GM21423 (cell line): Measurements from ENCODE around the gene TXNDC17.
"Not testable (repeated sequence)": the region's sequence is repeated elsewhere in the genome, so short reads cannot be mapped to it uniquely, and the experiment has no call there.

Source experiments
- ATAC-seq: cut with Tn5 transposase; IDR thresholded peaks from one replicate; pipeline ENCODE4 v1.9.1; 2021; ENCODE audit warnings: mild to moderate bottlenecking, moderate library complexity; ENCODE audit not compliant: unreplicated experiment

The TXNDC17 gene

DNA sequence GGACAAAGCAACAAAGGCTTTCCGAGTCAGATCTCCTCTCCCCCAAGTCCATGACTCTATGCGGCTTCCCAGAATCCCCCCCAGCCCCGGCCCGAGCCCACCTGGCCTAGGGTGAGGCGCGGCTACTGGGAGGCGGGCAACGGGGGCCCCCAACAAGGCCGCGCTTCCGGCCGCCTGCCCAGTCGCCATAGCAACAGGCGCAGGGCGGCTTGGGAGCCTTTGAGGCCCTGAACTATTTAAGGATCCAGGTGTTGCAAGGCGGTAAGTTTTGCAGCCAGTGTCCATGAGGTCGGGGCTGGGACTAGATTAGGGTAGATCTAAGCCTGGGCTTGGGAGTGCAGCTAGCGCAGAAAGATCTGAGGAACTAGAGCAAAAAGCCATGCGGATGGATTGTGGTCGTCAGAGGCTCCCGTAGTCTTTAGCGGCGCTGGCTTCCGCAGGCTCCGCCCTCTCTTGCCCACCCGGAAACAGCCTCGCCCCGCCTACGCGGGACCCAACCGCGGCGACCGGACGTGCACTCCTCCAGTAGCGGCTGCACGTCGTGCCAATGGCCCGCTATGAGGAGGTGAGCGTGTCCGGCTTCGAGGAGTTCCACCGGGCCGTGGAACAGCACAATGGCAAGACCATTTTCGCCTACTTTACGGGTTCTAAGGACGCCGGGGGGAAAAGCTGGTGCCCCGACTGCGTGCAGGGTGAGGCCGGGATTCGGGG, at the start of gene TXNDC17, which contains the start of gene KIAA0753:
TSS of gene TXNDC17 (plus strand) at position 525 of the 711 bp plus-strand sequence. CDS start at position 548, 23 bp downstream.
TSS of gene KIAA0753 (minus strand) at position 176 of the 711 bp plus-strand sequence. CDS start 5,608 bp downstream, outside the sequence.
- ATAC-seq: peak; percentile 90

DNA sequence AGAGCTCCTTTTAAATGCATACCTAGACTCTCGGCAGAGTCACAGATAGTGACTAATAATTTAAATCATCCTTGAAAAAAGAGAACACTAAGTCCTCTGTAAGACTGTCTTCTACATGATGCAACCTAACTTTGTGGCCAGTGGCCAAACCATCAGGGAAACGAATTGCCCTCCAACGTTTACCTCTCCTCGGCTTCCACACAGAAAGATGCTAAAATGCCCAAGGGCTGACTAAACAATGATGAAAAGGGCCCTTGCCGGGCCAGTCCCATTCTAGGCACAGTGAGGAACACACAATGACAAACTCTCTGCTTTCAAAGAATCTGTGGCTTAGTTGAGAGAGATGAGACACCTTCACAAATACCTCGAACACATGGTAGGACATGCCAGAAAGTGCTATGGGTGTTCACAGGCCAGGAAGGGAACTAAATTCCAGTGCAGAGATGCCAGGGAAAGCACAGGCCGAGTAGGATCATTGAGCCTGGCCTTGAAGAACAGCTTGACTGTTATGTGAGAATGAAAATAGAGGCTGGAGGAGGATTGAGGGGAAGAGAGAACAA, 49.2 kb upstream of the TXNDC17 start:
- ATAC-seq: no peak

DNA sequence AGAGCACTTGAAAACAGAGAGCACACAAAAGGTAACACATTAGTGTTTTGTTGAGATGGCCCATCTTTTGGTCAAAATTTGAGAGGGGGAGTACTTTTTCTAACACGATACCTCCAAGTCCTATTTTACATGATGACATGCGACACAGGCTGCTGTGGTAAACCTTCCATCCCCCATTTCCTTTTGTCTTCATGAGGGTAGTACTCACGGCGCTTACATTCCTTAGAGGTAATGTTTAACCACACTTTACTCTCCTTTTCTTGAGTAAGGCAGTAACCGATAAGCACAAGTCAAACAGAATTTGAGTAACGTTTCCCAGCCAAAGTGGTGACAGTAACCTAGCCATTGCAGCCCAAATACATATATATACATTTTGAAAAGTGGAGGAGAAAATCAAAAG, 48.7 kb upstream of the TXNDC17 start:
- ATAC-seq: no peak

DNA sequence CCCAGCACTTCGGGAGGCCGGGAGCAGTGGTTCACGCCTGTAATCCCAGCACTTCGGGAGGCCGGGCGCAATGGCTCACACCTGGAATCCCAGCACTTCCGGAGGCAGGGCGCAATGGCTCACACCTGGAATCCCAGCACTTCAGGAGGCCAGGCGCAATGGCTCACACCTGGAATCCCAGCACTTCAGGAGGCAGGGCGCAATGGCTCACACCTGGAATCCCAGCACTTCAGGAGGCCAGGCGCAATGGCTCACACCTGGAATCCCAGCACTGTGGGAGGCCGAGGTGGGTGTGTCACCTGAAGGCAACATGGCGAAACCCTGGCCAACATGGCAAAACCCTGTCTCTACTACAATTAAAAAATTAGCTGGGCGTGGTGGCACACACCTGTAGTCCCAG, 47.5 kb upstream of the TXNDC17 start:
- not testable (repeated sequence) for ATAC-seq

DNA sequence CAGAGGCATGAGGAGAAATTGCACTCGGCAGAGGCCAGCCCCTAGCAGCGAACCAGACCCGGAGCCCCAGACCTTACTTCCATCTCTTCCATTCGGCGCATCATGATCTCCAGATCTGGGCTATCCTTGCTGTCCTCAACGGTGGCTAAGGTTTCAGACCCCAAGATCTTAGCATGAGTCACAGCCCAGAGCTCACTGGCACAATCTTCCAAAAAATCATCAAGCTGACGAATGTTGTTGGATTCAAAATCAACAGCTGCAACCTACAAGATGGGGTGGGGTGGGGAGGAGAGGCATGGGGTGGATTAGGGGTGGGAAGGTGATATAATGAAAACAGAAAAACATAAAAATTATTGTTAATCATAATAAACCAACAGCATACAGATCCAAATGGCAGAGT, 44.8 kb upstream of the TXNDC17 start:
- ATAC-seq: no peak

DNA sequence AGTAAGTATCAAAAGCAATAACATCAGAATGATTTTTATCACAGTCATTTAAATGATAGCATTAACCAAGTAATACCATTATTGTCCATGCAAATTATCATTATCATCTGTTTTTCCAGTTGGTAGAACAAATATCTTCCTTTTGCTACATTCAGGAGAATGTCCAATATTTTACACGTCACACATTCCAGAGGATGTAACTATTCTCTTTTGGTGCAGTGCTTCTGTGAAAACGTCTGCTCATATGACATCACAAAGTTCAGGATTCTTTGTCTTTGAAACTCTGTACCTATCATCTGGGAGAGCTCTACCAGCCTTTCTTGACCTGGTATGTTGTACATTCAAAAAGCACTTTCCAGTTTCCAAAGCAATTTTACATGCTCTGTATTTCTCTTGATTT, 44.3 kb upstream of the TXNDC17 start:
- ATAC-seq: no peak

DNA sequence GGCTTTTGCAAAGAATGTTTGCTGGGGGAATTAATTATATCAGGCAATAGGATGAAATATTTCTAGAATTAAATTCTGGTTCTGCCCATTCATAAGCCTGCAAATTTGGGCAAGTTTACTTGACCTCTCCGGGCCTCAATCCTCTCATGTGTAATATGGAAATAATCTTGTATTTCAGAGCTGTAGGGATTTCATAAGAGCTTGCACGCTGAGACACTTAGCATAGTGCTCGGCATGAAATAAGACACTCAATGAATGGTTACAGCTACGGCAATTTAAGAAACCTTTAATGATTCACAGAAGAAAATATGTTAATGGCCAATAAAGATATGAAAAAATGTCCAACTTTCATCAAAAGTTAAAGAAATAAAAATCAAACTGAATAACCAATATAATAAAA, 43.9 kb upstream of the TXNDC17 start:
- no peak for ATAC-seq

DNA sequence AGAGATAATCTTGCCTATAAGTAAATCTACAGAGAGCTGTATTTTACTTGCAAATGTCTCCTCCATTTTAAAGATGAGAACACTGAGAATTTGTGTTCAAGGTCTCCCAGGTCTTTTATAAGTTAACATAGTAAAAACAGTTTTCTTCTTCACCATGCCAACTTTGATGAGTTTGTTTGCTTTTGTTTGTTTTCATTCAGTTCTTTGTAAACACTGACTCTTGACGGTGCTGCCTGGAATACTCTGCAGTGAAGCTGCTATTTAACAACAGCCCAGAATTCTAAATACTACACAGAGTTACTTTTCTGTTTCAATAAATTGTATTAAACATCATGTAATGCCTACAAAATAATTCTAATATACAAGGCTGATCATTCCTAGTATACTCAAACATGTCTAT, 43.1 kb upstream of the TXNDC17 start:
- ATAC-seq: no peak

DNA sequence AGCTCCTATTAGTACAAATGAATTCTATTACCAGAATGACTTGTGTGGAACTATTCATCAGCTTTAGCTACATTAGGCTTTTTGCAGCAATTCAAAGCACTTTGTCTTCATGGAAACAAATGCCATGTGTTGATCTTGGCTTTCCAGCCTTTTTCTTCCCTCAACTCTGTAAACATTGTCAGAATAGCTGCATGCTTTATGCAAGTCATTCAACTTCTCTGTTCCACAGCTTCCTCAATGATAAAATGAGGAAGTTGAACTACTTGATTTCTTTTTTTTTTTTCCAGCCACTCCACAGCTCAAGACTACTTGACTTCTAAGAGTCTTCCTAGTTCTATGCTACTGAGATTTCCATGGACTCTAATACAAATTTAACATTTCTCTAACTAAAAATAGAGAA, 41.5 kb upstream of the TXNDC17 start:
- no peak for ATAC-seq

DNA sequence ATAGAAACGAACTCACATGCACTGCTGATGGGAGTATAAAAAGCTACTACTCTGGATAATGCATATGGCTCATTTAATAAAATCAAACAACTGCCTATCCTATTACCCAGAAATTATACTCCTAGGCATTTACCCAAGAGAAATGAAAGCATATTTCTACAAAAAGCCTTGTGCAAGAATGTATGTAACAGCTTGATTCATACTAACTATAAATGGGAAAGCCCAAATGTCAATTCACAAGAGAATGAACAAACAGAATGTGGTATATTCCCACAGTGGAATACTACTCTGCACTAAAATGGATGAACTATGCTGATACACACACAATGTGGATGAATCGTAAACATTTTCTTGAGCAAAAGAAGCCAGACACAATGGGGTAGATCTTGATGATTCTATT, 38.7 kb upstream of the TXNDC17 start:
- no peak for ATAC-seq

DNA sequence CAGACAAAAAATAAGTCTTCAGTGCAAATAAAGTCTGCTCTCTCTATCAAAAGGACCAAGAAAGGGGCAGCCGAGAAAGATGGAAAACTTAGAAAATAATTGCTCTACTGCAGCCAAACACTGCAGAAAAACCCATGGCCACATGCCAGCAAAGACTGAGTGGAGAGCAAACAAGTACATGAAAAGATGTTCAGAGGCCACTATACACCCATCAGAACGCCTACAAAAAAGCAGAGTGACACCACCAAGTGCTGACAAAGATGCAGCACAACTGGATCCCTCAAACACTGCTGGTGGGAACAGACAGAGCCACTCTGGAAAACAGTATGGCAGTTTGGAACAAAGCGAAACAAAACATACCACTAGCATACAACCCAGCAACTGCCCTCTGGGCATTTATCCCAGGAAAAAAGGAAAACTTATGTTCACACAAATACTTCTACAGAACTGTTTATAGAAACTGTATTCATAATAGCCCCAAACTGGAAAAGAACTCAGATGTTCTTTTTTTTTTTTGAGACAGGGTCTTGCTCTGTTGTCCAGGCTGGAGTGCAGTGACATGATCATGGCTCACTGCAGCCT, 37.0 kb upstream of the TXNDC17 start:
- no peak for ATAC-seq

DNA sequence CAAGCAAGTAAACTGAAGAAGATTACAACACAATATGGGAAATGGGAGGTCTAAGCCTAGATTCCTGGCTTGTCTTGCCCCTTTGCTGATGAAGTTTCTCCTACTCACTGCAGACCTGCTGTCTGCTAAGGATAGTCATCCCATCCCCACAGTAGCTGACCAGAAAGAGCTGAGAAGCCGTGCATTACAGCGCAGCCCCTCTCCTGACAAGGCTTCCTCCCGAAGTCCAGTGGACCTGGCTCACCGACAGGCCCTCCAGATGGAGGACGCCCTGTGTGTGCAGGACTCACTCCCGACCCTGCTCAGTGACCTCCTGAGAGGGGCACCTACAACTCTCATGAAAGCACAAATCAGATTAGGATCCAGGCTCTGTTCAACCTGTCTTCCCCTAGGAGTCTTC, 35.7 kb upstream of the TXNDC17 start:
- ATAC-seq: no peak

DNA sequence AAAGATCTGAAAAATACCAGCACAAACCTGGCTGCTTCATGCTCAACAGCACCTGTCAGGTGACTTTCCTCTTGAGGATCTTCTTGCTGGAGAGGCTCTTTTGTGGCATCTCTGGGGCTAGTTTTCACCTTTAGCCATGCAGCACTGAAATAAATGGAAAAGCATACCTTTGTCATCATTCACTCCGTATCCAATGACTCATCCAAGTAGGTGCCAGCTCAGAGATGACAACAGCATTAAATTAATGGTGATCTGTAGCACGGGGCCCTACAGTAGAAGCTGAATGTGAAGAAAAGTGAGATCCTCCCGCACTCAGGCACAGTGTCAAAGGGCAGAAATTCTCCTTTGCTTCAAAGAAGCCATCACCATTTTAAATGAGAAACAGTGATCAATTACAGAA, 32.5 kb upstream of the TXNDC17 start:
- no peak for ATAC-seq

DNA sequence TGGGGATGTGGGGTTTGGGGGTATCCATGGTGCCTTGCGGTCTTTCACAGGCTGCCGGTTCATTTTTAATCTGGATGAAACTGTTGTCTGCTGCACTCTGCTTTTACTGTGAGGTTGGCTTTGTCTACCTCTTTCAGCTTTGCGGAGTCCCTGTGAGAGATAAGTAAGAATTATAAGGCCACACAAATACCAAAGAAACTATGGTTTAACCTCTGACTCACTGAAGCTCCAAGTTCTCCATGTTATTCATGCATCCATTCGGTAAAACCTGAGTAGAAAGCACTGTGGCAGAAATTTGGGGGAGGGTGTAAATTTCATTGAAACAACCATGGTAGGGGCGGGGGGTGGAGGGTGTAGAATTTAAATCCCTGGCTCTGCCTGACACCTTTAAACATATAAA, 30.8 kb upstream of the TXNDC17 start:
- ATAC-seq: no peak

DNA sequence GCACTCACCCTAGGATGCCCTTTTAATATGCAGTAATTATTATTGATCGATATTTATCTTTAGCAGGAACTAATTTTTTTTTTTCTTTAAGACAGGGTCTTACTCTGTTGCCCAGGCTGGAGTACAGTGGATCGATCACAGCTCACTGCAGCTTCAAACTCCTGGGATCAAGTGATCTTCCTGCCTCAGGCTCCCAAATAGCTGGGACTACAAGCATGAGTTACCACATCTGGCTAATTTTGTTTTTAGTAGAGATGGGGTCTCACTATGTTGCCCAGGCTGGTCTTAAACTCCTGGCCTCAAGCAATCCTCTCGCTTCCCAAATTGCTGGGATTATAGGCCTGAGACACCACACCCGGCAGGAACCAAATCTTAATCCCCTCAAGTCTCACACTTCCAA, 29.6 kb upstream of the TXNDC17 start:
- no peak for ATAC-seq

DNA sequence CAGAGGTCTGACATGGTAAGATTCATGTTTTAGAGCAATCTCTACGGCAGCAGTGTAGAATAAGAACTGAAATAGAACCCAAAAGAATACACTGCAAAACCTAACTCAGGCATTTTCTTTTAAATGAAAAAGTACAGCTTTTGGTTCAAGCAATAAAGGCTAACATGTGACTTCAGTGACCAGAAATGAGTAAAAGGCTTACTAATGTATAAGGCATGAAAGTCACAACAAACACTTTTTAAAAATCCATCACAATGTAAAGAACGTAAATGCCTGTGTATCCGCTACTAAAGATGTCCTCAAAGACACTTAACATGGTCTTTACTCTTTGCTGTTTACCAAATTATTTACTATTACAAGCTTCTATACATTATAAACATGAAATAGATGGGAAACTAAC, 16.9 kb upstream of the TXNDC17 start:
- ATAC-seq: no peak

DNA sequence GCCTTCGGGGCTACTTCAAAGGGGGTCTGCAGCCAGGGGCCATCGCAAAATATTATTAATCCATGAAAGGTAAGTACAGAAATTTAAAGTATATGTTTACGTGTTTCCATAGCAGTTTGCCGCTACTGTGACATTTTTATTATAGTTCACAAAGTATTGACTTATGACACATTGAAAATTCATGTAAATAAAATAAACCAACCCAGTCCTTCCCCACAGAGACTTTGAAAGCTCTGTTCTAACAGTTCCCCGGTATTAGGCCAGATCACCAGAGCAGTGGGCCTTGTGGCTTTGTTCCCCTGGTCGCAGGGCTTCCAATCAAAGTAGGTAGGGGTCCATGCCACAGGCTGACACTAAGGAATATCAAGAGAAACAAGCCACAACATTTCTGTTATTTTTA, 14.2 kb upstream of the TXNDC17 start:
- ATAC-seq: no peak

DNA sequence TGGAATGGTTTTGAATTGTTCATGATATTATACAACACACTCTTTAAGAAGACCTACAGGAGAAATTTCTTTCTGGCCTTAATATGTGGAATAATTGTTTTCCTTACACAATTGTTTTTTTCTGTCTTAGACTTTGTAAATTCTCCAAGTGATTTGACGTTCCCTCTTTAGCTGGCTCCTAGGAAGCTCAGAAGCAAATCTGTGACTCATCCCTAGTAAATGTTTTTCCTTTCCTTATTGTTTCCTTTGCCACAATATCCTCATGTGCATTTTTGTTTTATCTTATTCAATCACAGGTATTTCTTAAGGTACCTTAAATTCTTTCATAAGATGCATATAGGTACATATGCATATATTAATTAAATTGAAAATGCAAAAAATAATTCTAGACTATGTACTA, 13.8 kb upstream of the TXNDC17 start:
- ATAC-seq: no peak

DNA sequence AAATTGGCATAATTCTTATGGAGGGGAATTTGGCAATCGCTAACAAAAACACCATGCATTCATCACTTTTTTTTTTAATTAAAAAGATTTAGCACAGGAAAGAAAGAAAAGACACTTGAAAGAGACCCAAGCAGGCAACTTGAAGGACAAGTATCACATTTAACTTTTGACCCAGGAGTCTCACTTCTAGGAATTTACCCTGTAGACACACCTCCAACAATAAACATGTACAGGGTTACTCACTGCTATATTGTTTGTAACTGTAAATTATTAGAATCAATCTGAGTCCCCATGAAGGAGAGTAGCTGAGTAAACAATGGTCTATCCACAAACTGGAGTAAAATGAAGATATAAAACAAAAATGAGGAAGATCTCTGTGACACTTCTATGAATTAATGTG, 10.5 kb upstream of the TXNDC17 start:
- ATAC-seq: no peak

DNA sequence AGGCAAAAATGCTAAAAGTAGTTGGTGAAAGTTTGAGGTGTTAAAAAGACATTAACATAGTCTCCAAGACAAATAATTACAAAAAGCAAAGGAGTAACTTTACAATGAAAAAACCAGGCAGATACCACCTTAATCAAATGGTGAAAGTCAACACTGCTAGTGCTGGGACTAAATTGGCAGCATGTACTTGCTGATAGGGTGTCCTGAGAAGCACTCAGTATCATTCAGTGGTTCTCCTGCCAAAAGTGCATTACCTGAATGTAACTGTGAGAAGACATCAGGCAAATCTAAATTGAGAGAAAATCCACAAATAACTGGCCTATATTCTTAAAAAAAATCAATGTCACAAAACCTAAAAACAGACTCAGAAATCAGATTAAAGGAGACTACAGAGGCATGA, 8.3 kb upstream of the TXNDC17 start:
- ATAC-seq: no peak

DNA sequence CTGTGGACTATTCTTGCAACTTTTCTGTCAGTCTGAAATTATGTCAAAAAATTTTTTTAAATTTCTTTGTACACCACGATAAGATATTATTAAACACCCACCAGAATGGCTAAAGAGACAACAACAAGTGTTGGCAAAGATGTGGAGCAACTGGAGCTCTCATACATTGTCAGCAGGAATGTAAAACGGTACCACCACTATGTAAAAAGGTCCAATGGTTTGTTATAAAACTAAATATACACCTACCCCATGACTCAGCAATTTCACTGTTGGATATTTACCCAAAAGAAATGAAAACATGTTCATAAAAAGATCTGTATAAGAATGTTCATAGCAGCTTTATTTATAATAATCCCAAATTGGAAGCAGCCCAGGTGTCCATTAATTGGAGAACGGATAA, 7.6 kb upstream of the TXNDC17 start:
- no peak for ATAC-seq

DNA sequence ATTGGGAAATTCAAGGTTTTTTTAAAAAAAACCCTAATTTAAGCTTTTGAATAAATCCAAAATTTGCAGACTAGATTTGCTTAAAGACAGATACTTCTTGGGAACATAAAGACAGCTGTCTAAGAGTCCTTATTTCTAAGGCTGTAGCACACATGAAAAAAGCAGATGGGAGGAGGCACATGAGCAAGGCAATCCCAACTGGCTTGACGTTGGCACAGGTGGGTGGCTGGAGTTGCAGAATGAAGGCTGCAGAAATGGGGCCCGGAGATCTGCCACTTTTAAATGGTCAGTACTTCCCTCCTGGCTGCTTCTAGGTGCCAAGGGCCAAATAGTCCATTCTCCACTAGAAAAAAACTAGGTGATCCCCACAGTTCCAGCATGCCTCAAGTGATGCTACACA, 4.8 kb upstream of the TXNDC17 start:
- ATAC-seq: no peak
